Measurements from ENCODE around the gene WSB1.

DNA sequence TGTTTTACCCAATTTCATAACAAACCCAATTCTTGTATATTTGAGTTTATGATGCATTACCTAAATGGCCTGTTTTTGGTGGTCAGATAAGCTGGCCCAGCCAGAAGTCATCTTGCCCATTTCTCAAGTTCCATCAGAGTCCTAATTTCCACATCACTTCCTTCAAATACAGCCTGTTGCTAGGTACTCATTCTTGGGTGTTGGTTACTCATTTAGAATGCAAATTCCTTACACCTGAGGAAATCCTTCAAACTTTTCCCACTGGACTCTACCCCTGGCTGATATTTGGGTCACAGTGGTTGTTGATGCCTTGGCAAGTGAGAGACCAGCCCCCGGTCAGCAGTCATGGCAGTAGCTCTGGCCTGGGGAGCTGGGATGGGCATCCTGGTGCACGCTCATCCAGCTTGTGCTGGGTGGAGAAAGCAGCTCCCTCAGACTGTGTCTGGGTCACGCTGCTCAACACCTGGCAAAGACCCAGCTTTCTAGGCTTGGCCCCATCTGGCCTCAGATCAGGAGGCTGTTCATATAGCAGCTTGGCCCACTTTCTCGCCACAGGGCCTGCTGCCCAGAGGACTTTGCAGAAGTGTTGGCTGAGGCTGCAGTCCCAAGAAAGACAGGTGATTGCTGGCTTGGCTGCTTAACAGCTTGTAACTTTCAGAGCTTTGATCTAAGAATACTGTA lies 25.8 kb downstream of the WSB1 start:
- TF ChIP-seq RAD21 (IDR thresholded peaks at IDR 0.05), result peak in 1 of 2 donors; percentile 6
- TF ChIP-seq, protein P1, sequence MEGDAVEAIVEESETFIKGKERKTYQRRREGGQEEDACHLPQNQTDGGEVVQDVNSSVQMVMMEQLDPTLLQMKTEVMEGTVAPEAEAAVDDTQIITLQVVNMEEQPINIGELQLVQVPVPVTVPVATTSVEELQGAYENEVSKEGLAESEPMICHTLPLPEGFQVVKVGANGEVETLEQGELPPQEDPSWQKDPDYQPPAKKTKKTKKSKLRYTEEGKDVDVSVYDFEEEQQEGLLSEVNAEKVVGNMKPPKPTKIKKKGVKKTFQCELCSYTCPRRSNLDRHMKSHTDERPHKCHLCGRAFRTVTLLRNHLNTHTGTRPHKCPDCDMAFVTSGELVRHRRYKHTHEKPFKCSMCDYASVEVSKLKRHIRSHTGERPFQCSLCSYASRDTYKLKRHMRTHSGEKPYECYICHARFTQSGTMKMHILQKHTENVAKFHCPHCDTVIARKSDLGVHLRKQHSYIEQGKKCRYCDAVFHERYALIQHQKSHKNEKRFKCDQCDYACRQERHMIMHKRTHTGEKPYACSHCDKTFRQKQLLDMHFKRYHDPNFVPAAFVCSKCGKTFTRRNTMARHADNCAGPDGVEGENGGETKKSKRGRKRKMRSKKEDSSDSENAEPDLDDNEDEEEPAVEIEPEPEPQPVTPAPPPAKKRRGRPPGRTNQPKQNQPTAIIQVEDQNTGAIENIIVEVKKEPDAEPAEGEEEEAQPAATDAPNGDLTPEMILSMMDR (IDR thresholded peaks at IDR 0.05; ENCODE audit: low read depth, low read length, missing input control), result no peak
- TF ChIP-seq, protein P2, sequence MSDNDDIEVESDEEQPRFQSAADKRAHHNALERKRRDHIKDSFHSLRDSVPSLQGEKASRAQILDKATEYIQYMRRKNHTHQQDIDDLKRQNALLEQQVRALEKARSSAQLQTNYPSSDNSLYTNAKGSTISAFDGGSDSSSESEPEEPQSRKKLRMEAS (IDR thresholded peaks at IDR 0.05), result no peak

All from liver (tissue), 3 donors.